HepG2 (cell line): Measurements from ENCODE around the gene NYNRIN.
"Not testable (repeated sequence)": the region's sequence is repeated elsewhere in the genome, so short reads cannot be mapped to it uniquely, and the experiment has no call there.

ENCODE experiments used
- CHD2 ChIP-seq: IDR thresholded peaks from 2 replicates; pipeline ENCODE4 v1.6.1; 2011; ENCODE audit warnings: low read depth, low read length, improper control_type of control experiment
- CTCF ChIP-seq: sonication (generic); formaldehyde crosslinking; IDR thresholded peaks from 2 replicates; pipeline ENCODE4 v1.5.0; 2020; ENCODE audit warnings: mild to moderate bottlenecking, missing genetic modification reagents, moderate library complexity
- EP300 ChIP-seq, 3 experiments: sonication (generic) in 1 of 3; formaldehyde crosslinking in 1 of 3; IDR thresholded peaks; 2 replicates each; pipeline versions ENCODE4 v1.5.1 to v1.6.1; 2011 to 2020; ENCODE audit warnings: low read depth in 2 of 3, low read length in 2 of 3, borderline replicate concordance in 1 of 3, improper control_type of control experiment in 1 of 3, mild to moderate bottlenecking in 1 of 3, missing genetic modification reagents in 1 of 3, moderate library complexity in 1 of 3
- FOXP4 ChIP-seq: sonication (generic); formaldehyde crosslinking; IDR thresholded peaks from 2 replicates; pipeline ENCODE4 v1.4.0; 2020; ENCODE audit warnings: missing genetic modification reagents
- KLF15 ChIP-seq: sonication (generic); formaldehyde crosslinking; IDR thresholded peaks from 2 replicates; pipeline ENCODE4 v1.8.1; 2023; ENCODE audit warnings: borderline replicate concordance, mild to moderate bottlenecking, inconsistent platforms, missing genetic modification reagents, mixed read lengths
- MED1 ChIP-seq: sonication (generic); formaldehyde crosslinking; IDR thresholded peaks from 2 replicates; pipeline ENCODE4 v1.4.0; 2020; ENCODE audit warnings: missing genetic modification reagents
- NONO ChIP-seq, 2 experiments: fragments of 450-650 bp in 1 of 2; sonication (generic) in 1 of 2; formaldehyde crosslinking in 1 of 2; IDR thresholded peaks in 1 of 2; conservative IDR thresholded peaks in 1 of 2; 2 replicates each; pipeline versions ENCODE4 v1.6.1 to v1.8.0; 2017 to 2022; ENCODE audit warnings: mild to moderate bottlenecking in 1 of 2, missing genetic modification reagents in 1 of 2, moderate library complexity in 1 of 2
- RAD51 ChIP-seq: fragments of 450-650 bp; IDR thresholded peaks from 2 replicates; pipeline ENCODE4 v1.6.1; 2016; ENCODE audit warnings: borderline replicate concordance
- STAT6 ChIP-seq: sonication (generic); formaldehyde crosslinking; IDR thresholded peaks from 2 replicates; pipeline ENCODE4 v1.4.0; 2020; ENCODE audit warnings: missing genetic modification reagents, mild to moderate bottlenecking, borderline replicate concordance
- TOPORS ChIP-seq: sonication (generic); formaldehyde crosslinking; IDR thresholded peaks from 2 replicates; pipeline ENCODE4 v1.8.0; 2023; ENCODE audit warnings: mild to moderate bottlenecking, missing genetic modification reagents
- ZBTB43 ChIP-seq: sonication (generic); formaldehyde crosslinking; conservative IDR thresholded peaks from 2 replicates; pipeline ENCODE4 v1.4.0; 2020; ENCODE audit warnings: missing genetic modification reagents
- ZNF274 ChIP-seq: sonication (generic); formaldehyde crosslinking; IDR thresholded peaks from 2 replicates; pipeline ENCODE4 v1.5.1; 2020; ENCODE audit warnings: mild to moderate bottlenecking, missing genetic modification reagents
- ZNF7 ChIP-seq: IDR thresholded peaks from 2 replicates; pipeline ENCODE4 v1.6.1; 2016; ENCODE audit warnings: missing biosample characterization, missing genetic modification reagents
- ZNF768 ChIP-seq: sonication (generic); formaldehyde crosslinking; IDR thresholded peaks from 2 replicates; pipeline ENCODE4 v1.4.0; 2020; ENCODE audit warnings: missing genetic modification reagents

GRCh38 chr14:24387579-24387978 lies 11.2 kb upstream of the NYNRIN start:
- TF ChIP-seq FOXP4 (CRISPR knock-in tag); CTCF (CRISPR knock-in tag); NONO (IDR thresholded peaks at IDR 0.05); NONO (CRISPR knock-in tag; conservative IDR thresholded peaks at IDR 0.05); CHD2; TOPORS (CRISPR knock-in tag); RAD51; MED1 (CRISPR knock-in tag); KLF15; ZBTB43; ZNF7 (CRISPR knock-in tag); ZNF274; STAT6; EP300 (IDR thresholded peaks at IDR 0.05; ENCODE audit: low read depth in 2 of 2, low read length in 2 of 2); EP300 (CRISPR knock-in tag; IDR thresholded peaks at IDR 0.05; ENCODE audit: borderline replicate concordance); ZNF768 (CRISPR knock-in tag): not testable (repeated sequence)
